ENCODE data around the gene DPM2. TPM values are rescaled to one million over a fixed set of nuclear protein-coding genes. Genes with fewer than 3 reads are reported as not detected.

Gene DPM2
- total RNA-seq (10 to 100 TPM; 29.1 to 84.4 (median 56.8) TPM), polyA plus RNA-seq (10 to 100 TPM; 29.3 to 39.5 TPM), total RNA-seq (19.2 reads per million, percentile 49 among the genes with 10 or more reads in this experiment)

- H3K27me3 Mint-ChIP-seq: peaks cover 0 to 4% (median 0%) of the 10 kb centered on the region in 5 donors
- peaks cover 0 to 31% (median 0%) of the 10 kb centered on the region in 11 donors for H3K9me3 Mint-ChIP-seq
- DNase-seq (peak; percentile 71 to 90 (median 88)), ATAC-seq (peak; percentile 96)
- ChIA-PET POLR2A (interaction anchor here (0.6 to 61.3 kb wide), 10 partner anchors 9 to 134 kb away, joined by 3 to 1719 read pairs (median 3); partner anchors contain the start of genes EEIG1 and PIP5KL1), CTCF (interaction anchor here (1.1 kb wide), 1 partner anchor 92 kb away, joined by 6 read pairs; no protein-coding TSS in a partner anchor)
- Histone ChIP-seq H3K4me3 (ENCODE audit: low read length) (peak within 1 kb of the TSS; percentile 88), H3K36me3 (ENCODE audit: control insufficient read depth in 2 of 3, insufficient read depth in 3 of 3, low read length in 3 of 3) (peaks cover 0 to 37% (median 11%) of the 10 kb centered on the region in 3 experiments), H3K9me3 (ENCODE audit: control insufficient read depth in 2 of 3, low read length in 3 of 3) (no peaks in the 10 kb centered on the region), H3K4me1 (ENCODE audit: control insufficient read depth in 2 of 2, insufficient read depth in 2 of 2, low read length in 2 of 2) (peaks cover 24 to 25% of the 10 kb centered on the region in 2 donors), H3K27ac (ENCODE audit: low read depth, low read length) (peak within 1 kb of the TSS; percentile 78), H3K27me3 (ENCODE audit: control insufficient read depth in 2 of 2, insufficient read depth in 2 of 2, low read length in 2 of 2) (no peaks in the 10 kb centered on the region)
- peaks cover 38 to 62% (median 48%) of the 10 kb centered on the region in 7 donors for H3K4me1 Mint-ChIP-seq
- intact Hi-C loops (cut with micrococcal nuclease): loop anchor here (1.0 to 5.0 kb wide), 3 partner anchors 10 to 190 kb away; partner anchors contain the start of genes NAIF1 (in 1 of the 2) and PTGES2 (in 1 of the 2)
- peak within 1 kb of the TSS; percentile 88 to 99 (median 95) for H3K27ac Mint-ChIP-seq
- H3K4me3 Mint-ChIP-seq: peak within 1 kb of the TSS; percentile 85 to 98 (median 92)
- H3K36me3 Mint-ChIP-seq: peaks cover 0 to 19% (median 11%) of the 10 kb centered on the region in 5 donors
These were observed at the start of gene DPM2 for GRCh38 chr9:127937388-127938297. DPM2 (minus strand) TSS chr9:127937854; CDS start chr9:127937820, 34 bp downstream.

- ChIA-PET POLR2A (interaction anchor here (33.9 to 61.3 kb wide), 3 partner anchors 3 to 39 kb away, joined by 1511 to 1719 read pairs (median 1719); partner anchors contain the start of genes DPM2 and EEIG1), CTCF (no interaction called here)
- Mint-ChIP-seq H3K9me3 (peaks cover 0 to 1% (median 0%) of the 10 kb centered on the region in 11 donors), H3K36me3 (peaks cover 0 to 5% (median 0%) of the 10 kb centered on the region in 5 donors), H3K27me3 (no peaks in the 10 kb centered on the region), H3K27ac (peak overlapping the region in 6 of 9 donors; percentile 9 to 80 (median 60)), H3K4me3 (no peak overlapping the region), H3K4me1 (peaks cover 27 to 65% (median 58%) of the 10 kb centered on the region in 7 donors)
- Histone ChIP-seq H3K9me3 (ENCODE audit: control insufficient read depth in 2 of 3, low read length in 3 of 3) (no peaks in the 10 kb centered on the region), H3K27me3 (ENCODE audit: control insufficient read depth in 2 of 2, insufficient read depth in 2 of 2, low read length in 2 of 2) (no peaks in the 10 kb centered on the region), H3K27ac (ENCODE audit: low read depth, low read length) (no peak overlapping the region), H3K36me3 (ENCODE audit: control insufficient read depth in 2 of 3, insufficient read depth in 3 of 3, low read length in 3 of 3) (no peaks in the 10 kb centered on the region), H3K4me1 (ENCODE audit: control insufficient read depth in 2 of 2, insufficient read depth in 2 of 2, low read length in 2 of 2) (peaks cover 0 to 52% of the 10 kb centered on the region in 2 donors), H3K4me3 (ENCODE audit: low read length) (no peak overlapping the region)
- intact Hi-C loops (cut with micrococcal nuclease): loop anchor here in 1 of 2 donors (1.0 kb wide), 1 partner anchor 25 kb away; no protein-coding TSS in a partner anchor
- no peak for DNase-seq
- no peak for ATAC-seq
These were observed 49.5 kb upstream of the DPM2 start for GRCh38 chr9:127987103-127987614.

- CTCF ChIA-PET: interaction anchor here (0.6 to 16.4 kb wide), 3 partner anchors 10 to 44 kb away, joined by 3 to 262 read pairs (median 6); no protein-coding TSS in a partner anchor
- H3K27ac Mint-ChIP-seq: peak overlapping the region in 8 of 9 donors; percentile 74 to 98 (median 90)
- intact Hi-C loops (cut with micrococcal nuclease): no loop called here
These were observed 47.4 kb upstream of the DPM2 start for GRCh38 chr9:127985011-127985410.

GRCh38 chr9:127983847-127984289 lies 46.2 kb upstream of the DPM2 start:
- peaks cover 0 to 14% (median 0%) of the 10 kb centered on the region in 3 experiments for H3K36me3 ChIP-seq (ENCODE audit: control insufficient read depth in 2 of 3, insufficient read depth in 3 of 3, low read length in 3 of 3)
- Mint-ChIP-seq H3K27ac (peak overlapping the region; percentile 32 to 98 (median 97)), H3K27me3 (no peaks in the 10 kb centered on the region), H3K36me3 (peaks cover 4 to 11% (median 7%) of the 10 kb centered on the region in 5 donors), H3K4me1 (peaks cover 27 to 50% (median 41%) of the 10 kb centered on the region in 7 donors), H3K9me3 (peaks cover 0 to 1% (median 0%) of the 10 kb centered on the region in 11 donors), H3K4me3 (peak overlapping the region; percentile 7 to 94 (median 75))
- ChIA-PET POLR2A (interaction anchor here (0.6 to 61.3 kb wide), 5 partner anchors 1 to 554 kb away, joined by 3 to 1719 read pairs (median 1511); partner anchors contain the start of genes DPM2, EEIG1, NAIF1 and SLC25A25), CTCF (interaction anchor here (0.8 to 16.4 kb wide), 3 partner anchors 10 to 45 kb away, joined by 3 to 262 read pairs (median 6); no protein-coding TSS in a partner anchor)
- intact Hi-C loops (cut with micrococcal nuclease): loop anchor here in 1 of 2 donors (5.0 kb wide), 1 partner anchor 42 kb away; no protein-coding TSS in a partner anchor
- DNase-seq (peak in 4 of 9 donors; percentile 33 to 50 (median 40)), ATAC-seq (no peak)
- H3K27ac ChIP-seq (ENCODE audit: low read depth, low read length): peak overlapping the region; percentile 84
- H3K4me1 ChIP-seq (ENCODE audit: control insufficient read depth in 2 of 2, insufficient read depth in 2 of 2, low read length in 2 of 2): peaks cover 8 to 42% of the 10 kb centered on the region in 2 donors
- no peaks in the 10 kb centered on the region for H3K9me3 ChIP-seq (ENCODE audit: control insufficient read depth in 2 of 3, low read length in 3 of 3)
- H3K27me3 ChIP-seq (ENCODE audit: control insufficient read depth in 2 of 2, insufficient read depth in 2 of 2, low read length in 2 of 2): no peaks in the 10 kb centered on the region
- no peak overlapping the region for H3K4me3 ChIP-seq (ENCODE audit: low read length)

More at GRCh38 chr9:127985011-127985410, 47.4 kb upstream of the DPM2 start:
- DNase-seq (no peak), ATAC-seq (no peak)
- no peaks in the 10 kb centered on the region for H3K27me3 Mint-ChIP-seq
- H3K4me1 Mint-ChIP-seq: peaks cover 30 to 55% (median 48%) of the 10 kb centered on the region in 7 donors
- peak overlapping the region; percentile 14 for H3K27ac ChIP-seq (ENCODE audit: low read depth, low read length)
- POLR2A ChIA-PET: interaction anchor here (0.9 to 61.3 kb wide), 4 partner anchors 1 to 79 kb away, joined by 3 to 1719 read pairs (median 1615); partner anchors contain the start of genes DPM2 and EEIG1
- peaks cover 0 to 3% (median 0%) of the 10 kb centered on the region in 3 experiments for H3K36me3 ChIP-seq (ENCODE audit: control insufficient read depth in 2 of 3, insufficient read depth in 3 of 3, low read length in 3 of 3)
- peaks cover 0 to 7% (median 0%) of the 10 kb centered on the region in 5 donors for H3K36me3 Mint-ChIP-seq
- no peak overlapping the region for H3K4me3 ChIP-seq (ENCODE audit: low read length)
- H3K9me3 Mint-ChIP-seq: peaks cover 0 to 1% (median 0%) of the 10 kb centered on the region in 11 donors
- no peaks in the 10 kb centered on the region for H3K9me3 ChIP-seq (ENCODE audit: control insufficient read depth in 2 of 3, low read length in 3 of 3)
- peaks cover 8 to 42% of the 10 kb centered on the region in 2 donors for H3K4me1 ChIP-seq (ENCODE audit: control insufficient read depth in 2 of 2, insufficient read depth in 2 of 2, low read length in 2 of 2)
- H3K27me3 ChIP-seq (ENCODE audit: control insufficient read depth in 2 of 2, insufficient read depth in 2 of 2, low read length in 2 of 2): no peaks in the 10 kb centered on the region
- peak overlapping the region in 4 of 10 donors; percentile 21 to 63 (median 48) for H3K4me3 Mint-ChIP-seq

- DNase-seq (no peak), ATAC-seq (no peak)
- H3K27me3 ChIP-seq (ENCODE audit: control insufficient read depth in 2 of 2, insufficient read depth in 2 of 2, low read length in 2 of 2): no peaks in the 10 kb centered on the region
- intact Hi-C loops (cut with micrococcal nuclease): loop anchor here in 1 of 2 donors (5.0 kb wide), 1 partner anchor 41 kb away; no protein-coding TSS in a partner anchor
- peaks cover 8 to 42% of the 10 kb centered on the region in 2 donors for H3K4me1 ChIP-seq (ENCODE audit: control insufficient read depth in 2 of 2, insufficient read depth in 2 of 2, low read length in 2 of 2)
- H3K27ac ChIP-seq (ENCODE audit: low read depth, low read length): peak overlapping the region; percentile 84
- Mint-ChIP-seq H3K27me3 (no peaks in the 10 kb centered on the region), H3K4me1 (peaks cover 27 to 50% (median 41%) of the 10 kb centered on the region in 7 donors), H3K9me3 (peaks cover 0 to 1% (median 0%) of the 10 kb centered on the region in 11 donors), H3K36me3 (peaks cover 5 to 17% (median 13%) of the 10 kb centered on the region in 5 donors), H3K27ac (peak overlapping the region; percentile 29 to 98 (median 97)), H3K4me3 (peak overlapping the region; percentile 52 to 94 (median 78))
- ChIA-PET CTCF (interaction anchor here (0.8 to 16.4 kb wide), 5 partner anchors 11 to 46 kb away, joined by 3 to 262 read pairs (median 4); no protein-coding TSS in a partner anchor), POLR2A (interaction anchor here (2.0 to 61.3 kb wide), 4 partner anchors 1 to 84 kb away, joined by 7 to 1719 read pairs (median 1615); partner anchors contain the start of genes DPM2, EEIG1, NAIF1 and SLC25A25)
- H3K9me3 ChIP-seq (ENCODE audit: control insufficient read depth in 2 of 3, low read length in 3 of 3): no peaks in the 10 kb centered on the region
- peaks cover 0 to 24% (median 2%) of the 10 kb centered on the region in 3 experiments for H3K36me3 ChIP-seq (ENCODE audit: control insufficient read depth in 2 of 3, insufficient read depth in 3 of 3, low read length in 3 of 3)
- H3K4me3 ChIP-seq (ENCODE audit: low read length): no peak overlapping the region
These were observed 45.3 kb upstream of the DPM2 start for GRCh38 chr9:127982912-127983311.
